Astrocyte (in vitro differentiated cells and primary cell): ENCODE data around the gene EEF2K. TPM values are rescaled to one million over a fixed set of nuclear protein-coding genes. Genes with fewer than 3 reads are reported as not detected.

Experiments
- DNase-seq: peaks from one replicate; pipeline ENCODE4 v3.0.0-alpha.2; 2010; ENCODE audit warnings: low read depth
- FAIRE-seq: peaks from 2 replicates; lab custom pipeline; 2011; peaks lifted over from hg19 to GRCh38; lab: Jason Lieb, UNC
- H2AFZ ChIP-seq: 2 replicates; pipeline ENCODE4 v1.6.0; 2012; ENCODE audit warnings: low read depth, low read length, inconsistent platforms
- H3K27ac ChIP-seq: 2 replicates; pipeline ENCODE4 v1.5.1; 2011; ENCODE audit warnings: low read depth, low read length, inconsistent platforms
- H3K27me3 ChIP-seq: 2 replicates; pipeline ENCODE4 v1.6.0; 2011; ENCODE audit warnings: low read length, inconsistent platforms; ENCODE audit not compliant: insufficient read depth
- H3K36me3 ChIP-seq: 2 replicates; pipeline ENCODE4 v1.5.1; 2011; ENCODE audit warnings: low read length, inconsistent platforms; ENCODE audit not compliant: insufficient read depth
- H3K4me1 ChIP-seq: 2 replicates; pipeline ENCODE4 v1.5.1; 2011; ENCODE audit warnings: low read length, inconsistent platforms; ENCODE audit not compliant: insufficient read depth
- H3K4me2 ChIP-seq: 2 replicates; pipeline ENCODE4 v1.6.0; 2012; ENCODE audit warnings: low read length, inconsistent platforms
- H3K4me3 ChIP-seq: 2 replicates; pipeline ENCODE4 v1.5.1; 2011; ENCODE audit warnings: low read depth, mild to moderate bottlenecking, low read length, inconsistent platforms; ENCODE audit not compliant: insufficient read depth
- H3K79me2 ChIP-seq: 2 replicates; pipeline ENCODE4 v1.6.0; 2012; ENCODE audit warnings: mild to moderate bottlenecking, low read length, inconsistent platforms; ENCODE audit not compliant: insufficient read depth
- H3K9ac ChIP-seq: 2 replicates; pipeline ENCODE4 v1.6.0; 2012; ENCODE audit warnings: mild to moderate bottlenecking, low read length, inconsistent platforms
- H3K9me3 ChIP-seq: 2 replicates; pipeline ENCODE4 v1.5.1; 2012; ENCODE audit warnings: low read depth, mild to moderate bottlenecking, low read length, inconsistent platforms; ENCODE audit not compliant: insufficient read depth
- H4K20me1 ChIP-seq: 2 replicates; pipeline ENCODE4 v1.6.0; 2012; ENCODE audit warnings: low read length, inconsistent platforms; ENCODE audit not compliant: insufficient read depth
- H3K27ac Mint-ChIP-seq: one replicate; pipeline ENCODE4 v1.8.0; 2021; ENCODE audit warnings: mild to moderate bottlenecking, mixed read lengths; ENCODE audit not compliant: unreplicated experiment
- H3K27me3 Mint-ChIP-seq: one replicate; pipeline ENCODE4 v1.8.0; 2021; ENCODE audit warnings: low read depth, mixed read lengths; ENCODE audit not compliant: unreplicated experiment
- H3K36me3 Mint-ChIP-seq: one replicate; pipeline ENCODE4 v1.8.0; 2021; ENCODE audit warnings: low read depth, mixed read lengths; ENCODE audit not compliant: unreplicated experiment
- H3K4me1 Mint-ChIP-seq: one replicate; pipeline ENCODE4 v1.8.0; 2021; ENCODE audit warnings: low read depth, mixed read lengths; ENCODE audit not compliant: unreplicated experiment
- H3K4me3 Mint-ChIP-seq: one replicate; pipeline ENCODE4 v1.8.0; 2021; ENCODE audit warnings: mild to moderate bottlenecking, moderate library complexity, mixed read lengths; ENCODE audit not compliant: unreplicated experiment
- H3K9me3 Mint-ChIP-seq: one replicate; pipeline ENCODE4 v1.8.0; 2021; ENCODE audit warnings: mild to moderate bottlenecking, mixed read lengths; ENCODE audit not compliant: unreplicated experiment
- EZH2 ChIP-seq: IDR thresholded peaks from 2 replicates; pipeline ENCODE4 v1.6.1; 2012; ENCODE audit warnings: mild to moderate bottlenecking, low read length, inconsistent platforms; ENCODE audit not compliant: insufficient read depth
- total RNA-seq: library from RNA; stranded (reverse); gene quantifications from 2 replicates; pipeline ENCODE4 v1.2.1, GENCODE V29; 2021
- TF ChIP-seq, protein P1 (sequence below): IDR thresholded peaks from 2 replicates; pipeline ENCODE4 v1.5.1; 2011; ENCODE audit warnings: low read depth, mild to moderate bottlenecking, inconsistent platforms, low read length, moderate library complexity; ENCODE audit not compliant: insufficient read depth

Gene EEF2K
- total RNA-seq, 1 donor from 2014 or later, result 20.9 TPM

DNA sequence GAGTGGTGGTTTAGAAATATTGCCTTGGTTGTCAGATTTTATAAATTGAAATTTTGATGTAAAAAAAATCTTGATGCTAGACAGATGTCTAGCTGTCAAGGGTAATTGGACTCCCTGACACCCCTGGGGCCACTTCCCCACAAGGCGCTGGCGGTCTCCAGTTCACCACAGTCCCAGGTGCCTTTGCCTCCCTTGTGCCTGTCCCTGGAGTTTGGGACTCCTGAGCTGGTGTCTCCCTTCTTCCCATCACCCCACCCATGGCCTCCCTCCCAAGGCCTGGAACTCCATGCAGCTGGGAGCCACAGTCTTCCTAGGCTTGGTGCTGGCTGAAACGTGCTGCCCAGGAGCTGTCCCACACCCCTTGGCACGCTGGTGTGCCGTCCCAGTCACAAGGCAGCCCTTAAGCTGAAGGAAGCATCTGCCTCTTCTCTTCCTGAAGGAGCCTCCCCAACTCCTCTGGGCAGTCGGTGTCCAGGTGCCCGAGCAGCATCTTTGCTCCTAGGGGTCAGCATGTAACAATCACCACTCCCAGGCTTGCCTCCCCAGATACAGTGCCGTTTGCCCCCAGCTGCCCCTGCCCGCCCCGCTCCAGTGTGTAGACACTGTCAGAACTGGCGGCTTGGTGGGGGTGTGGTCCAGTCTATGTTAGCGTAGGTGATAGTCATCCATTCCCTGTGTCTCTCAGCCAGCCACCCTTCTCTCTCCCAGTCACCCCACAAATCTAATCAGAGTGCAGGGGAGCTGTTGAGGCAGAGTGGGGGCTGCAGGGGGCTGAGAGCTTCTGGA, 117.3 kb downstream of the EEF2K start:
- Mint-ChIP-seq H3K4me3 (no peak overlapping the region), H3K4me1 (no peaks in the 10 kb centered on the region), H3K27me3 (no peaks in the 10 kb centered on the region), H3K27ac (no peak overlapping the region), H3K36me3 (peaks cover 8% of the 10 kb centered on the region), H3K9me3 (no peaks in the 10 kb centered on the region)
- H2AFZ ChIP-seq, result no peak overlapping the region
- DNase-seq (no peak), FAIRE-seq (no peak)
- peaks cover 5% of the 10 kb centered on the region for H3K79me2 ChIP-seq
- H3K36me3 ChIP-seq, result peaks cover 3% of the 10 kb centered on the region
- peaks cover 45% of the 10 kb centered on the region for H4K20me1 ChIP-seq
- no peak overlapping the region for H3K4me3 ChIP-seq
- no peaks in the 10 kb centered on the region for H3K27me3 ChIP-seq
- H3K9me3 ChIP-seq, result no peaks in the 10 kb centered on the region
- H3K9ac ChIP-seq, result no peak overlapping the region
- no peak overlapping the region for H3K27ac ChIP-seq
- TF ChIP-seq, protein P1, sequence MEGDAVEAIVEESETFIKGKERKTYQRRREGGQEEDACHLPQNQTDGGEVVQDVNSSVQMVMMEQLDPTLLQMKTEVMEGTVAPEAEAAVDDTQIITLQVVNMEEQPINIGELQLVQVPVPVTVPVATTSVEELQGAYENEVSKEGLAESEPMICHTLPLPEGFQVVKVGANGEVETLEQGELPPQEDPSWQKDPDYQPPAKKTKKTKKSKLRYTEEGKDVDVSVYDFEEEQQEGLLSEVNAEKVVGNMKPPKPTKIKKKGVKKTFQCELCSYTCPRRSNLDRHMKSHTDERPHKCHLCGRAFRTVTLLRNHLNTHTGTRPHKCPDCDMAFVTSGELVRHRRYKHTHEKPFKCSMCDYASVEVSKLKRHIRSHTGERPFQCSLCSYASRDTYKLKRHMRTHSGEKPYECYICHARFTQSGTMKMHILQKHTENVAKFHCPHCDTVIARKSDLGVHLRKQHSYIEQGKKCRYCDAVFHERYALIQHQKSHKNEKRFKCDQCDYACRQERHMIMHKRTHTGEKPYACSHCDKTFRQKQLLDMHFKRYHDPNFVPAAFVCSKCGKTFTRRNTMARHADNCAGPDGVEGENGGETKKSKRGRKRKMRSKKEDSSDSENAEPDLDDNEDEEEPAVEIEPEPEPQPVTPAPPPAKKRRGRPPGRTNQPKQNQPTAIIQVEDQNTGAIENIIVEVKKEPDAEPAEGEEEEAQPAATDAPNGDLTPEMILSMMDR, result no peak
- TF ChIP-seq EZH2, result no peak
- no peak overlapping the region for H3K4me2 ChIP-seq
- H3K4me1 ChIP-seq, result no peaks in the 10 kb centered on the region

DNA sequence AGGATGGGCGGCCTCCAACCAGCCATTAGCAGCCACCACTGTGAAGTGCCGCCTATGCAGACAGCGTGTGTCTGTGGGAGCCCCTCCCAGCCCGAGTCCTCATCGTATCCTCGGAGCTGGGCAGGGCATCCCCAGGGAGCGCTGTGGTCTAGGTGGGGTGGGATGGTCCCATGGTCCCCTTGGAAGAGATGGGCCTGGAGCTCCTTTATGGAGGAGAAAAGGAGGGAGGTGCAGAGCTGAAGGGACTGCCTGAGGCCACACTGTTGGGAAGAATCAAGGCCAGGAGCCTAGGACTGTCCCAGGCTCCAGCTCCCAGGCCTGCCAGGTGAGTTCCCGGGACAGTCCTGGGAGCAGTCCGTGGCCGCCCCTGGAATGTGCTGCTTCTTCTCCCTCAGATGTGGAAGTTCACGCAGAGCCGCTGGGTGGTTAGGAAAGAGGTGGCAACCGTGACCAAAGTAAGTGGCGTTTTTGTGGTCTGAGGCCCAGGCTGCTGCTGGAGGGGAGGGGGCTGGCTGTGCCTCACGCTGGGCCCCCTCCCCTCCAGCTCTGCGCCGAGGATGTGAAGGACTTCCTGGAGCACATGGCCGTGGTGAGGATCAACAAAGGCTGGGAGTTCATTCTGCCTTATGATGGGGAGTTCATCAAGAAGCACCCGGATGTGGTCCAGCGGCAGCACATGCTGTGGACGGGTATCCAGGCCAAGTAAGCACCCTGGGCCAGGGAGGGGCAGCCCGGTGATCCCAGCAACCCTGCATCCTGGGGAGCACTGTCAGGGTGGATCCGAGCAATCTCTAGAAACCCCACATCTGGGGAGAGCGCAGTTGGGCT, 118.1 kb downstream of the EEF2K start:
- peaks cover 5% of the 10 kb centered on the region for H3K79me2 ChIP-seq
- Mint-ChIP-seq H3K4me1 (no peaks in the 10 kb centered on the region), H3K36me3 (peaks cover 8% of the 10 kb centered on the region), H3K9me3 (no peaks in the 10 kb centered on the region), H3K27me3 (no peaks in the 10 kb centered on the region), H3K27ac (no peak overlapping the region), H3K4me3 (no peak overlapping the region)
- peaks cover 54% of the 10 kb centered on the region for H4K20me1 ChIP-seq
- no peak overlapping the region for H3K4me3 ChIP-seq
- peaks cover 4% of the 10 kb centered on the region for H3K36me3 ChIP-seq
- H3K4me1 ChIP-seq, result no peaks in the 10 kb centered on the region
- H3K27ac ChIP-seq, result no peak overlapping the region
- no peak overlapping the region for H3K9ac ChIP-seq
- no peaks in the 10 kb centered on the region for H3K9me3 ChIP-seq
- no peak overlapping the region for H3K4me2 ChIP-seq
- DNase-seq, result no peak
- no peak for FAIRE-seq
- TF ChIP-seq, protein P1, result no peak
- no peak for TF ChIP-seq EZH2
- H3K27me3 ChIP-seq, result no peaks in the 10 kb centered on the region
- H2AFZ ChIP-seq, result no peak overlapping the region
